HEK293T (cell line): ENCODE results near the gene CRADD.
"Not testable (repeated sequence)": the region's sequence is repeated elsewhere in the genome, so short reads cannot be mapped to it uniquely, and the experiment has no call there.

Experiments used
- CTCF ChIA-PET: fragments of 350-600 bp; formaldehyde crosslinking; extraction: SDS; loops from one replicate; lab custom pipeline; 2021; ENCODE audit warnings: antibody characterized with exemption, inconsistent platforms; lab: Yijun Ruan, JAX
- POLR2A ChIA-PET: fragments of 350-600 bp; formaldehyde crosslinking; extraction: SDS; loops from one replicate; lab custom pipeline; 2020; ENCODE audit warnings: antibody characterized with exemption, inconsistent platforms; lab: Yijun Ruan, JAX
- DNase-seq: peaks from one replicate; pipeline ENCODE4 v3.0.0; 2012; ENCODE audit warnings: mixed read lengths; ENCODE audit errors: extremely low spot score
- ARNT ChIP-seq: fragments of 450-650 bp; IDR thresholded peaks from 2 replicates; pipeline ENCODE4 v1.6.1; 2017; ENCODE audit warnings: mild to moderate bottlenecking
- BHLHE40 ChIP-seq: fragments of 450-650 bp; IDR thresholded peaks from 2 replicates; pipeline ENCODE4 v1.6.1; 2016; ENCODE audit warnings: mild to moderate bottlenecking, moderate library complexity, borderline replicate concordance
- CTBP1 ChIP-seq: fragments of 450-650 bp; IDR thresholded peaks from 2 replicates; pipeline ENCODE4 v1.6.1; 2016; ENCODE audit warnings: borderline replicate concordance
- ELF4 ChIP-seq: fragments of 450-650 bp; IDR thresholded peaks from 2 replicates; pipeline ENCODE4 v1.6.1; 2017; ENCODE audit warnings: antibody characterized with exemption
- FOXA1 ChIP-seq: fragments of 450-650 bp; IDR thresholded peaks from 2 replicates; pipeline ENCODE4 v1.6.1; 2016; ENCODE audit warnings: mild to moderate bottlenecking
- FOXK2 ChIP-seq: fragments of 450-650 bp; IDR thresholded peaks from 2 replicates; pipeline ENCODE4 v1.6.1; 2016; ENCODE audit warnings: mild to moderate bottlenecking
- FOXM1 ChIP-seq: fragments of 450-650 bp; IDR thresholded peaks from 2 replicates; pipeline ENCODE4 v1.6.1; 2017; ENCODE audit warnings: mild to moderate bottlenecking, borderline replicate concordance
- HDGF ChIP-seq: fragments of 450-650 bp; IDR thresholded peaks from 2 replicates; pipeline ENCODE4 v1.6.1; 2017; ENCODE audit warnings: antibody characterized with exemption, borderline replicate concordance
- L3MBTL2 ChIP-seq: fragments of 450-650 bp; conservative IDR thresholded peaks from 2 replicates; pipeline ENCODE4 v1.6.1; 2016; ENCODE audit warnings: mild to moderate bottlenecking
- LEF1 ChIP-seq: fragments of 450-650 bp; IDR thresholded peaks from 2 replicates; pipeline ENCODE4 v1.6.1; 2017; ENCODE audit warnings: mild to moderate bottlenecking, borderline replicate concordance
- NFRKB ChIP-seq: fragments of 450-650 bp; IDR thresholded peaks from 2 replicates; pipeline ENCODE4 v1.6.1; 2016; ENCODE audit warnings: mild to moderate bottlenecking, moderate library complexity
- PKNOX1 ChIP-seq: fragments of 450-650 bp; IDR thresholded peaks from 2 replicates; pipeline ENCODE4 v1.6.1; 2016
- SP1 ChIP-seq: fragments of 450-650 bp; IDR thresholded peaks from 2 replicates; pipeline ENCODE4 v1.6.1; 2017
- SUZ12 ChIP-seq: fragments of 450-650 bp; IDR thresholded peaks from 2 replicates; pipeline ENCODE4 v1.6.1; 2016; ENCODE audit warnings: mild to moderate bottlenecking
- TARDBP ChIP-seq: fragments of 450-650 bp; IDR thresholded peaks from 2 replicates; pipeline ENCODE4 v1.6.1; 2016
- ZNF384 ChIP-seq: fragments of 450-650 bp; IDR thresholded peaks from 2 replicates; pipeline ENCODE4 v1.6.1; 2016

Gene CRADD

GRCh38 chr12:93777254-93777653 is 100.1 kb downstream of the CRADD start:
- no peak for DNase-seq
- ChIA-PET CTCF (no interaction called here), POLR2A (no interaction called here)
- TF ChIP-seq ZNF384 (no peak), FOXA1 (no peak), SUZ12 (no peak), LEF1 (no peak)

GRCh38 chr12:93778306-93778705 is 101.1 kb downstream of the CRADD start:
- no peak for DNase-seq
- POLR2A ChIA-PET: no interaction called here
- TF ChIP-seq HDGF (no peak), FOXA1 (no peak), PKNOX1 (peak; percentile 7; the same call in 1 of the 2 replicates)
- CTCF ChIA-PET: no interaction called here

GRCh38 chr12:93778766-93779165 is 101.6 kb downstream of the CRADD start:
- DNase-seq: no peak
- no peak for TF ChIP-seq ZNF384
- TF ChIP-seq NFRKB: no peak
- TF ChIP-seq LEF1: no peak
- TF ChIP-seq CTBP1: no peak
- no peak for TF ChIP-seq FOXA1
- TF ChIP-seq SP1: no peak
- TF ChIP-seq FOXK2: no peak
- TF ChIP-seq ELF4: no peak
- TF ChIP-seq PKNOX1: no peak
- TF ChIP-seq FOXM1: no peak
- TF ChIP-seq TARDBP: no peak
- no peak for TF ChIP-seq ARNT
- TF ChIP-seq L3MBTL2: no peak
- no peak for TF ChIP-seq HDGF
- no peak for TF ChIP-seq SUZ12
- TF ChIP-seq BHLHE40: no peak
- ChIA-PET CTCF (no interaction called here), POLR2A (no interaction called here)

- TF ChIP-seq L3MBTL2 (no peak), ELF4 (no peak), ARNT (no peak), ZNF384 (no peak), FOXK2 (no peak), SP1 (no peak), FOXA1 (no peak), BHLHE40 (no peak), SUZ12 (no peak), TARDBP (no peak)
- POLR2A ChIA-PET: interaction anchor here (0.6 kb wide), 1 partner anchor 584 kb away, joined by 3 read pairs; no protein-coding TSS in a partner anchor
- no peak for DNase-seq
- CTCF ChIA-PET: interaction anchor here (0.6 kb wide), 1 partner anchor 1590 kb away, joined by 3 read pairs; no protein-coding TSS in a partner anchor
Observed at GRCh38 chr12:93780101-93780641, 103.0 kb downstream of the CRADD start.

- CTCF ChIA-PET: interaction anchor here (0.6 kb wide), 1 partner anchor 1591 kb away, joined by 3 read pairs; no protein-coding TSS in a partner anchor
- POLR2A ChIA-PET, DNase-seq: not testable (repeated sequence)
Observed at GRCh38 chr12:93780886-93781285, 103.7 kb downstream of the CRADD start.

- CTCF ChIA-PET: not testable (repeated sequence)
Observed at GRCh38 chr12:93781961-93782360, 104.8 kb downstream of the CRADD start.

GRCh38 chr12:93782853-93783252 is 105.7 kb downstream of the CRADD start:
- ChIA-PET CTCF (no interaction called here), POLR2A (no interaction called here)
- TF ChIP-seq FOXA1: no peak
- TF ChIP-seq CTBP1: no peak
- TF ChIP-seq NFRKB: no peak
- no peak for TF ChIP-seq TARDBP
- TF ChIP-seq L3MBTL2: no peak
- TF ChIP-seq SP1: no peak
- no peak for TF ChIP-seq HDGF
- TF ChIP-seq LEF1: no peak
- no peak for TF ChIP-seq FOXM1
- TF ChIP-seq FOXK2: no peak
- DNase-seq: no peak

More at GRCh38 chr12:93781961-93782360, 104.8 kb downstream of the CRADD start:
- POLR2A ChIA-PET, DNase-seq: not testable (repeated sequence)

GRCh38 chr12:93783832-93784231 is 106.7 kb downstream of the CRADD start:
- DNase-seq: no peak
- no peak for TF ChIP-seq SUZ12
- no peak for TF ChIP-seq FOXM1
- no peak for TF ChIP-seq SP1
- TF ChIP-seq HDGF: no peak
- no peak for TF ChIP-seq LEF1
- no peak for TF ChIP-seq TARDBP
- TF ChIP-seq L3MBTL2: no peak
- no peak for TF ChIP-seq FOXK2
- TF ChIP-seq BHLHE40: no peak
- TF ChIP-seq PKNOX1: no peak
- no peak for TF ChIP-seq ELF4
- TF ChIP-seq FOXA1: no peak
- TF ChIP-seq NFRKB: no peak
- TF ChIP-seq ZNF384: no peak
- TF ChIP-seq CTBP1: no peak
- no peak for TF ChIP-seq ARNT
- ChIA-PET CTCF (no interaction called here), POLR2A (no interaction called here)
